ENCODE results near the gene ADCY2. TPM values are rescaled to one million over a fixed set of nuclear protein-coding genes. Genes with fewer than 3 reads are reported as not detected.

The ADCY2 gene
- polyA plus RNA-seq, 1 of the 3 experiments (the other 2 are of a cell fraction): not detected

DNA sequence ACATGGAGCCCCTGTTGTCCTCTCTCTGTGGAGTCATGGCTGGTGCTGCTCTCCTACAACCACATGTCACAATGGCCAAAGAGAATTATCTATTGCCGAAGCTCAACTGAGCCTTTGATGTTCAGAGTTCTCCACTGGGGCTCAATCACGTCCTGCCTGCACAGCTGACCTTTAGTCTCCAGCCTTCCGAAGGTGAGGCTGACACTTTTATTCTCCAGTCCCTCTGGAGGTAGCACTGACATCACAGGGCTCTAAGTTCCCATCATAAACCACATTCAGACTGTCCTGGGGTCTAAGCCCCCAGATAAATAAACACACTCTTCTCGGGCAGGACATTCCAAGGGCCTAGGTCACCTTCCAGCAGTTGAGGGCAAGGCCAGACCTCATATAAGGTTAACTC lies 23.4 kb downstream of the ADCY2 start:
- CTCF ChIA-PET: no interaction called here
- Histone ChIP-seq H3K9ac (no peak overlapping the region), H3K27ac (ENCODE audit: low read depth in 2 of 2, low read length in 1 of 2) (no peak overlapping the region), H3K79me2 (ENCODE audit: insufficient read depth) (no peaks in the 10 kb centered on the region), H3F3A (replicated peaks; ENCODE audit: insufficient read depth) (no peaks in the 10 kb centered on the region), H3K4me3 (ENCODE audit: low read depth in 2 of 2, low read length in 1 of 2) (no peak overlapping the region), H3K4me2 (no peak overlapping the region), H4K20me1 (ENCODE audit: insufficient read depth) (no peaks in the 10 kb centered on the region), H2AFZ (ENCODE audit: low read depth) (no peak overlapping the region), H3K4me1 (ENCODE audit: control insufficient read depth in 1 of 2, insufficient read depth in 2 of 2, low read depth in 1 of 2, low read length in 1 of 2) (no peaks in the 10 kb centered on the region), H3K36me3 (replicated peaks in 1 of 2; ENCODE audit: control insufficient read depth in 1 of 2, insufficient read depth in 2 of 2, low read length in 1 of 2) (no peaks in the 10 kb centered on the region), H3K9me2 (no peaks in the 10 kb centered on the region), H3K9me3 (no peaks in the 10 kb centered on the region), H3K27me3 (ENCODE audit: insufficient read depth) (no peaks in the 10 kb centered on the region; the same call in 1 of the 2 replicates)
- POLR2A ChIA-PET: no interaction called here
- no peak for DNase-seq
- TF ChIP-seq RXRA (IDR thresholded peaks at IDR 0.05; ENCODE audit: borderline replicate concordance, low read depth) (no peak), NRF1 (IDR thresholded peaks at IDR 0.05; ENCODE audit: low read depth, low read length) (no peak), ZBTB33 (IDR thresholded peaks at IDR 0.05; ENCODE audit: borderline replicate concordance, low read depth) (no peak), CTCF (IDR thresholded peaks at IDR 0.05) (no peak), GABPA (IDR thresholded peaks at IDR 0.05; ENCODE audit: low read depth) (no peak), SMC3 (IDR thresholded peaks at IDR 0.05; ENCODE audit: low read depth, low read length) (no peak), RFX5 (IDR thresholded peaks at IDR 0.05; ENCODE audit: low read length) (no peak), FOSL2 (IDR thresholded peaks at IDR 0.05; ENCODE audit: borderline replicate concordance, low read depth) (no peak), USF1 (IDR thresholded peaks at IDR 0.05; ENCODE audit: borderline replicate concordance, low read depth) (no peak), TEAD4 (IDR thresholded peaks at IDR 0.05; ENCODE audit: borderline replicate concordance, insufficient read depth) (no peak)
- TF ChIP-seq, protein P1, sequence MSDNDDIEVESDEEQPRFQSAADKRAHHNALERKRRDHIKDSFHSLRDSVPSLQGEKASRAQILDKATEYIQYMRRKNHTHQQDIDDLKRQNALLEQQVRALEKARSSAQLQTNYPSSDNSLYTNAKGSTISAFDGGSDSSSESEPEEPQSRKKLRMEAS (IDR thresholded peaks at IDR 0.05; ENCODE audit: low read depth): no peak
- TF ChIP-seq, protein P2, sequence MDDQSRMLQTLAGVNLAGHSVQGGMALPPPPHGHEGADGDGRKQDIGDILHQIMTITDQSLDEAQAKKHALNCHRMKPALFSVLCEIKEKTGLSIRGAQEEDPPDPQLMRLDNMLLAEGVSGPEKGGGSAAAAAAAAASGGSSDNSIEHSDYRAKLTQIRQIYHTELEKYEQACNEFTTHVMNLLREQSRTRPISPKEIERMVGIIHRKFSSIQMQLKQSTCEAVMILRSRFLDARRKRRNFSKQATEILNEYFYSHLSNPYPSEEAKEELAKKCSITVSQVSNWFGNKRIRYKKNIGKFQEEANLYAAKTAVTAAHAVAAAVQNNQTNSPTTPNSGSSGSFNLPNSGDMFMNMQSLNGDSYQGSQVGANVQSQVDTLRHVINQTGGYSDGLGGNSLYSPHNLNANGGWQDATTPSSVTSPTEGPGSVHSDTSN (IDR thresholded peaks at IDR 0.05): no peak
- TF ChIP-seq, protein P3, sequence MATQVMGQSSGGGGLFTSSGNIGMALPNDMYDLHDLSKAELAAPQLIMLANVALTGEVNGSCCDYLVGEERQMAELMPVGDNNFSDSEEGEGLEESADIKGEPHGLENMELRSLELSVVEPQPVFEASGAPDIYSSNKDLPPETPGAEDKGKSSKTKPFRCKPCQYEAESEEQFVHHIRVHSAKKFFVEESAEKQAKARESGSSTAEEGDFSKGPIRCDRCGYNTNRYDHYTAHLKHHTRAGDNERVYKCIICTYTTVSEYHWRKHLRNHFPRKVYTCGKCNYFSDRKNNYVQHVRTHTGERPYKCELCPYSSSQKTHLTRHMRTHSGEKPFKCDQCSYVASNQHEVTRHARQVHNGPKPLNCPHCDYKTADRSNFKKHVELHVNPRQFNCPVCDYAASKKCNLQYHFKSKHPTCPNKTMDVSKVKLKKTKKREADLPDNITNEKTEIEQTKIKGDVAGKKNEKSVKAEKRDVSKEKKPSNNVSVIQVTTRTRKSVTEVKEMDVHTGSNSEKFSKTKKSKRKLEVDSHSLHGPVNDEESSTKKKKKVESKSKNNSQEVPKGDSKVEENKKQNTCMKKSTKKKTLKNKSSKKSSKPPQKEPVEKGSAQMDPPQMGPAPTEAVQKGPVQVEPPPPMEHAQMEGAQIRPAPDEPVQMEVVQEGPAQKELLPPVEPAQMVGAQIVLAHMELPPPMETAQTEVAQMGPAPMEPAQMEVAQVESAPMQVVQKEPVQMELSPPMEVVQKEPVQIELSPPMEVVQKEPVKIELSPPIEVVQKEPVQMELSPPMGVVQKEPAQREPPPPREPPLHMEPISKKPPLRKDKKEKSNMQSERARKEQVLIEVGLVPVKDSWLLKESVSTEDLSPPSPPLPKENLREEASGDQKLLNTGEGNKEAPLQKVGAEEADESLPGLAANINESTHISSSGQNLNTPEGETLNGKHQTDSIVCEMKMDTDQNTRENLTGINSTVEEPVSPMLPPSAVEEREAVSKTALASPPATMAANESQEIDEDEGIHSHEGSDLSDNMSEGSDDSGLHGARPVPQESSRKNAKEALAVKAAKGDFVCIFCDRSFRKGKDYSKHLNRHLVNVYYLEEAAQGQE (IDR thresholded peaks at IDR 0.05; ENCODE audit: low read depth, low read length): no peak
- 6% methylated on average over 4 of the region's 4 CpGs for WGBS (ENCODE audit: low lambda C conversion rate)

Measured in SK-N-SH (cell line).